ENCODE measurements around the gene SETMAR. TPM values are rescaled to one million over a fixed set of nuclear protein-coding genes. Genes with fewer than 3 reads are reported as not detected.

Gene SETMAR
- total and polyA plus RNA-seq, 2 of the 4 experiments (the other 2 are of a cell fraction) = 12.7 to 18.1 TPM

GRCh38 chr3:4279516-4280105 is 23.6 kb upstream of the SETMAR start:
- no peak overlapping the region for H4K91ac ChIP-seq (ENCODE audit: insufficient read depth, low read depth, low read length)
- no peak overlapping the region for H3K14ac ChIP-seq (replicated peaks; ENCODE audit: low read depth, low read length)
- H3K4me3 ChIP-seq (ENCODE audit: insufficient read depth, low read depth, low read length) = no peak overlapping the region
- H3K36me3 ChIP-seq (ENCODE audit: control insufficient read depth, insufficient read depth, low read length) = no peaks in the 10 kb centered on the region
- DNase-seq = no peak
- no peak overlapping the region for H2AK9ac ChIP-seq (replicated peaks; ENCODE audit: low read depth, low read length, poor library complexity)
- H2BK120ac ChIP-seq (ENCODE audit: low read depth, low read length) = no peak overlapping the region
- H3K79me1 ChIP-seq (ENCODE audit: low read depth in 1 of 2, low read length in 2 of 2) = no peaks in the 10 kb centered on the region
- no CpG with 5 or more reads among the region's 2 CpGs for WGBS, 2 experiments (ENCODE audit: extremely low coverage in 2 of 2, insufficient read length in 1 of 2)
- ATAC-seq (ENCODE audit: low read depth) = no peak
- no peak overlapping the region for H3K4ac ChIP-seq (ENCODE audit: low read depth, low read length)
- H3K9me1 ChIP-seq (ENCODE audit: insufficient read depth, low read length) = no peaks in the 10 kb centered on the region
- H2BK5ac ChIP-seq (ENCODE audit: low read depth, low read length, poor library complexity, severe bottlenecking) = no peak overlapping the region
- no peak overlapping the region for H2AK5ac ChIP-seq (ENCODE audit: low read depth, low read length)
- H3K23ac ChIP-seq (ENCODE audit: low read depth, low read length) = no peak overlapping the region
- no peak overlapping the region for H2AFZ ChIP-seq (replicated peaks; ENCODE audit: low read length, poor library complexity)
- dilution Hi-C loops (cut with HindIII; ENCODE audit: low sequenced_read_pairs, unreplicated experiment) = loop anchor here (25.0 kb wide), 1 partner anchor 1067 kb away; no protein-coding TSS in a partner anchor
- no peaks in the 10 kb centered on the region for H3K27me3 ChIP-seq (ENCODE audit: control insufficient read depth, insufficient read depth, low read length)
- TF ChIP-seq MXI1 (IDR thresholded peaks at IDR 0.05; ENCODE audit: borderline replicate concordance, low read depth, low read length) (no peak), MAFK (IDR thresholded peaks at IDR 0.05; ENCODE audit: low read depth, low read length) (no peak), NFE2L2 (IDR thresholded peaks at IDR 0.05; ENCODE audit: low read depth, low read length) (no peak)
- H3K9ac ChIP-seq (ENCODE audit: low read depth, low read length) = no peak overlapping the region
- no peak overlapping the region for H2BK20ac ChIP-seq (ENCODE audit: low read depth, low read length)
- H3K18ac ChIP-seq (ENCODE audit: low read depth, low read length) = no peak overlapping the region
- no peak overlapping the region for H4K5ac ChIP-seq (ENCODE audit: low read depth, low read length)
- no peak overlapping the region for H3K56ac ChIP-seq (ENCODE audit: extremely low read depth, insufficient read depth, low read length)
- H4K20me1 ChIP-seq (ENCODE audit: insufficient read depth, low read length) = no peaks in the 10 kb centered on the region
- intact Hi-C loops (cut with micrococcal nuclease) = no loop called here
- H3K4me1 ChIP-seq (ENCODE audit: control insufficient read depth, insufficient read depth, low read length) = no peaks in the 10 kb centered on the region
- no peak overlapping the region for H3K4me2 ChIP-seq (ENCODE audit: low read depth, low read length)
- no peak overlapping the region for H4K8ac ChIP-seq (ENCODE audit: low read depth in 2 of 2, low read length in 2 of 2)
- POLR2A ChIA-PET (ENCODE audit: unreplicated experiment) = no interaction called here
- H3K27ac ChIP-seq (ENCODE audit: insufficient read depth, low read length) = no peak overlapping the region
- in situ Hi-C loops (cut with MboI; ENCODE audit: low sequenced_read_pairs) = loop anchor here (10.0 kb wide), 1 partner anchor 1075 kb away; no protein-coding TSS in a partner anchor
- H3K9me3 ChIP-seq (ENCODE audit: control insufficient read depth, insufficient read depth, low read length) = no peaks in the 10 kb centered on the region
- CTCF ChIA-PET = no interaction called here
- H2BK15ac ChIP-seq (ENCODE audit: low read depth, low read length) = no peak overlapping the region
- BruUV-seq (replicated peaks) = no TSS peak

Measured in IMR-90 (cell line).